ENCODE data around the gene RGS3. TPM values are rescaled to one million over a fixed set of nuclear protein-coding genes. Genes with fewer than 3 reads are reported as not detected.

RGS3 gene
- total RNA-seq, 1 donor from 2014 or later, result 158 TPM

DNA sequence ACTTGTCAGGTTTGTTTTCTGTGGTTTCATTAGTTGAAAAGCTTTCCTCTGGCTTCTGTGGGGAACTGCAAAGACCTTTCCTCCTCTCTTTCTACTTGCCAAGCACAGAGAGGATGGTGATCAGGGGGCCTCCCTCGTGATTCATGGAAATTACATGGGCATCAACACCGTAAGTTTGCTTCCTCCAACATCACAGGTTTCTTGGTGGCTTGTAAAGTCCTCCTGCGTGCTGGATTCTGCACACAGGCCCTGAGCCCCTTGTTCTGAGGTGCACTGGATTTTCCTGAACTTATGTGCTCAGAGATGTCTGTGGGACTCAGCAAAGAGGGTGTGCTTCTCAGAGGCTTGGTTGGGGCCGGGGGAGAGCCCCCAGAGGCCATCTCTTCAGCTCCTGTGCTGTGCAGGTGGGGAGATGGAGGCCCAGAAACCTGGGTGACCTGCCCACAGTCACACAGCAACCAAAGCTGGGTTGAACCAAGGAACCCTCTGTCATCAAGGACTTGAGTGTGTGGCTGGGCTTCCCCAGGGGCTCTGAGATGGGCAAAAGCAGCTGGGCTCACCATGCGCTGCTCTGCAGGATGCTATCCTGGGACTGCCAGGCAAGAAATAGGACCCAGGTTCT lies 36.5 kb downstream of the RGS3 start:
- TF ChIP-seq CTCF (IDR thresholded peaks at IDR 0.05; ENCODE audit: insufficient read depth, low read length, poor library complexity, severe bottlenecking), result no peak
- no peak for DNase-seq (ENCODE audit: low read depth)
- no peaks in the 10 kb centered on the region for H3K27me3 ChIP-seq (ENCODE audit: control insufficient read depth, insufficient read depth, low read length)
- no peak overlapping the region for H3K4me3 ChIP-seq (ENCODE audit: low read depth, low read length)
- H3K36me3 ChIP-seq (ENCODE audit: control insufficient read depth, insufficient read depth, low read length), result no peaks in the 10 kb centered on the region

GRCh38 chr9:113501129-113501686 lies 37.7 kb downstream of the RGS3 start:
- no peaks in the 10 kb centered on the region for H3K27me3 ChIP-seq (ENCODE audit: control insufficient read depth, insufficient read depth, low read length)
- no peak for DNase-seq (ENCODE audit: low read depth)

DNA sequence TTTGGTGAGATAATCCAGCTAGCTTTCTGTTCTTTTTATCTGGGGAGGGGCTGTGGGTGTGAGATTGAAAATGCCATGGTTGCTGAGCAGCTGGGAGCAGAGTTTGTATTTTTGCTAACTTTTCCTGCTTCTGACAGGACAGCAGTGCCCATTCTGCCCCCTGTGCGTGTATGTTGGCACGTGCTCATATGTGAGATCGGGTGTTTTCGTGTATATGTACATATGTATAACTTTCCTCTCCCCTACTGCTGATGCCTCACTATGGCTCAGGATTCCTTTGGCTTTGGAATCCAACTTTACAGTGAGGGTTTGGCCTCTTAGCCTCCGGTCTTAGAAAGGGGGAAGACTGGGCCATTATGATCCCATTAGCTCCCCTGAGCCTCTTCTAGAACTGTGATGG lies 38.3 kb downstream of the RGS3 start:
- Histone ChIP-seq H3K27me3 (ENCODE audit: control insufficient read depth, insufficient read depth, low read length) (no peaks in the 10 kb centered on the region), H3K36me3 (ENCODE audit: control insufficient read depth, insufficient read depth, low read length) (no peaks in the 10 kb centered on the region), H3K4me3 (ENCODE audit: low read depth, low read length) (no peak overlapping the region)
- TF ChIP-seq CTCF (IDR thresholded peaks at IDR 0.05; ENCODE audit: insufficient read depth, low read length, poor library complexity, severe bottlenecking), result no peak
- no peak for DNase-seq (ENCODE audit: low read depth)

More at GRCh38 chr9:113501129-113501686, 37.7 kb downstream of the RGS3 start:
- no peak for TF ChIP-seq CTCF (IDR thresholded peaks at IDR 0.05; ENCODE audit: insufficient read depth, low read length, poor library complexity, severe bottlenecking)
- Histone ChIP-seq H3K36me3 (ENCODE audit: control insufficient read depth, insufficient read depth, low read length) (no peaks in the 10 kb centered on the region), H3K4me3 (ENCODE audit: low read depth, low read length) (no peak overlapping the region)

DNA sequence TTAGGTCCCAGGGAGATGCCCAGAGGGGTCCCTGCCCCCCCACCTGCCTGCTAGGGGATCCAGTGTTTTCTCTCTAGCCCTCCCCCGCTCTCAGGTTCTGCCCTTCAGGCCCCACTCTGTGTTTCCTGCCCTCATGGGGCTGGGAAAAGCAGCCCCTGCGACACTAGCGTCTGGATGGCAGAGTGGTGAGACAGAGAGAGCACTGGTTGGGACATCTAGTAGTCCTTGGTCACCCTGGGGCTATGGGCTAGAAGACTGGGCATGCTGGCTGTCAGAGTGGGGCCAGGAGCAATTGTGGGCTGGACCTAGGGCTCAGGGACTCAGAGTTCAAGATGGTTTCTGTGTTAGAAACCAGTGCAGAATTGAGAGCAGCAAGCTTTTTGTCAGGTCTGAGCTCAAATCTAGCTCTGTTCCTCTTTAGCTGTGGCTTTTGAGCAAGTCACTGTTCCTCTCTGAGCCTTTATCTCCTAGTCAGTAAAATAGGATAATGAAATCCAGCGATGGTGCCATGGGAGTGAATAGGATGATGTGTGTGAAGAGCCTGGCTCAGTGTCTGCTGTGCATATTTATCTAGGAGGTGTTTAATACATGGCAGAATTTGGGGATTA lies 39.0 kb downstream of the RGS3 start:
- no peaks in the 10 kb centered on the region for H3K27me3 ChIP-seq (ENCODE audit: control insufficient read depth, insufficient read depth, low read length)
- H3K4me3 ChIP-seq (ENCODE audit: low read depth, low read length), result no peak overlapping the region
- no peak for TF ChIP-seq CTCF (IDR thresholded peaks at IDR 0.05; ENCODE audit: insufficient read depth, low read length, poor library complexity, severe bottlenecking)
- no peaks in the 10 kb centered on the region for H3K36me3 ChIP-seq (ENCODE audit: control insufficient read depth, insufficient read depth, low read length)
- no peak for DNase-seq (ENCODE audit: low read depth)

DNA sequence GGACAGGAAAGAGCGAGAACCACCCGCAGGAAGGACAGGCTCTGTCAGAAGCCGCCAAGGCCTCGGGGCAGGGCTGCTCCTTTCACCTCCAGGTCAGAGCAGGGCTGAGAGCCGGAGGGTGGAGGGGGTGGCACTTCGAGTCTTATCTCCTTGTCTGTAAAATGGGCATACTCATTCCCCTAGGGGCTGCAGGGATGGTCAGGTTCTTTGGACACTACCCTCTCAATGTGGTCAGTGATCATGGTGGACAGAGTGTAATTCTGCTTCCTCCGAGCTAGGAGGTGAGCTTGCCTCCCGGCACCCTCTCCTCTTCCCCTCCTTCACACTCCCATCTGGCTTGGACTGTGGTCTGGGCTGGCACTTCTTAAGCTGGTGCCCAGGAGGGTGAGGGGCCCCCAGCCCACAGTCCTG lies 39.6 kb downstream of the RGS3 start:
- DNase-seq (ENCODE audit: low read depth), result no peak
- Histone ChIP-seq H3K4me3 (ENCODE audit: low read depth, low read length) (no peak overlapping the region), H3K36me3 (ENCODE audit: control insufficient read depth, insufficient read depth, low read length) (no peaks in the 10 kb centered on the region), H3K27me3 (ENCODE audit: control insufficient read depth, insufficient read depth, low read length) (no peaks in the 10 kb centered on the region)
- no peak for TF ChIP-seq CTCF (IDR thresholded peaks at IDR 0.05; ENCODE audit: insufficient read depth, low read length, poor library complexity, severe bottlenecking)

All from kidney epithelial cell (primary cell).